Endothelial cell of umbilical vein (primary cell): ENCODE results near the gene HYDIN.

ENCODE experiments used
- EZH2 ChIP-seq: IDR thresholded peaks from 2 replicates; pipeline ENCODE4 v1.6.1; 2012; ENCODE audit warnings: borderline replicate concordance, low read depth, mild to moderate bottlenecking, moderate library complexity, low read length, inconsistent platforms; ENCODE audit not compliant: severe bottlenecking
- FOS ChIP-seq: IDR thresholded peaks from 2 replicates; pipeline ENCODE4 v1.6.1; 2011; ENCODE audit warnings: mild to moderate bottlenecking, low read length, moderate library complexity, borderline replicate concordance; ENCODE audit not compliant: insufficient read depth
- GATA2 ChIP-seq: IDR thresholded peaks from 2 replicates; pipeline ENCODE4 v1.7.0; 2011; ENCODE audit warnings: low read depth, mild to moderate bottlenecking, moderate library complexity, mixed read lengths, low read length; ENCODE audit not compliant: insufficient read length, insufficient read depth
- JUN ChIP-seq: IDR thresholded peaks from 2 replicates; pipeline ENCODE4 v1.6.1; 2011; ENCODE audit warnings: borderline replicate concordance, low read depth; ENCODE audit not compliant: insufficient read length, insufficient read depth
- MYC ChIP-seq: IDR thresholded peaks from one replicate; pipeline ENCODE4 v1.6.1; 2011; ENCODE audit warnings: mild to moderate bottlenecking, low read depth, low read length
- POLR2A ChIP-seq: IDR thresholded peaks from 2 replicates; pipeline ENCODE4 v1.6.1; 2012; ENCODE audit warnings: low read depth, mild to moderate bottlenecking, control low read depth, low read length
- POLR2AphosphoS5 ChIP-seq: IDR thresholded peaks from 2 replicates; pipeline ENCODE4 v1.6.1; 2012; ENCODE audit warnings: low read depth, mild to moderate bottlenecking, control low read depth, low read length, moderate library complexity; ENCODE audit not compliant: insufficient read depth
- TF ChIP-seq, protein P1 (sequence below), 2 donors: IDR thresholded peaks; 1 replicate in 1 of 2; 2 replicates in 1 of 2; pipeline ENCODE4 v1.5.1; 2011; ENCODE audit warnings: low read length in 2 of 2, mild to moderate bottlenecking in 2 of 2, moderate library complexity in 2 of 2, control low read depth in 1 of 2, inconsistent platforms in 1 of 2, low read depth in 1 of 2; ENCODE audit not compliant: insufficient read depth in 1 of 2; ENCODE audit errors: extremely low read depth in 1 of 2
- TF ChIP-seq, protein P2 (sequence below): IDR thresholded peaks from 2 replicates; pipeline ENCODE4 v1.6.1; 2011; ENCODE audit not compliant: insufficient read depth, insufficient read length

DNA sequence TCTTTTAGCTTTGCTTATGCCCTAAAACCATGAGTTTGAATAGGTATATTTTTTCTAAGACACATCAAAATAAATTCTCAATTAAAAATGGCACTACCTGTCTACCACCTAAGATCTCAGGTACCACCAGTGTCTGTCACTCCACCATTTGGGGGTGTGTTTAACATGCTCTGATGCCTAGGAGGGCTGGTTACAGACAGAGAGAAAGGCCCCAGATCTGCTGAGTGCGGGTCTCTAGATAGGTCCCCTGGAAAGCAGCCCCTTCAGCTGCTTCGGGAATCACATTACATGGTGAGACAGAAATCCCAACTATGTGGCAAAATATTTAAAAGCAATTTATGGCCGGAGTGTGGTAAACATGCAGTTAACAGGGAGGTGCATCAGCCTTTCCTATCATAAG, 428.9 kb downstream of the HYDIN start:
- TF ChIP-seq JUN (no peak), POLR2A (no peak), POLR2AphosphoS5 (no peak), EZH2 (no peak), MYC (no peak), FOS (no peak), GATA2 (no peak)
- TF ChIP-seq, protein P1, sequence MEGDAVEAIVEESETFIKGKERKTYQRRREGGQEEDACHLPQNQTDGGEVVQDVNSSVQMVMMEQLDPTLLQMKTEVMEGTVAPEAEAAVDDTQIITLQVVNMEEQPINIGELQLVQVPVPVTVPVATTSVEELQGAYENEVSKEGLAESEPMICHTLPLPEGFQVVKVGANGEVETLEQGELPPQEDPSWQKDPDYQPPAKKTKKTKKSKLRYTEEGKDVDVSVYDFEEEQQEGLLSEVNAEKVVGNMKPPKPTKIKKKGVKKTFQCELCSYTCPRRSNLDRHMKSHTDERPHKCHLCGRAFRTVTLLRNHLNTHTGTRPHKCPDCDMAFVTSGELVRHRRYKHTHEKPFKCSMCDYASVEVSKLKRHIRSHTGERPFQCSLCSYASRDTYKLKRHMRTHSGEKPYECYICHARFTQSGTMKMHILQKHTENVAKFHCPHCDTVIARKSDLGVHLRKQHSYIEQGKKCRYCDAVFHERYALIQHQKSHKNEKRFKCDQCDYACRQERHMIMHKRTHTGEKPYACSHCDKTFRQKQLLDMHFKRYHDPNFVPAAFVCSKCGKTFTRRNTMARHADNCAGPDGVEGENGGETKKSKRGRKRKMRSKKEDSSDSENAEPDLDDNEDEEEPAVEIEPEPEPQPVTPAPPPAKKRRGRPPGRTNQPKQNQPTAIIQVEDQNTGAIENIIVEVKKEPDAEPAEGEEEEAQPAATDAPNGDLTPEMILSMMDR (IDR thresholded peaks at IDR 0.05; ENCODE audit: extremely low read depth in 1 of 2, insufficient read depth in 1 of 2, low read depth in 1 of 2, low read length in 2 of 2), result no peak
- TF ChIP-seq, protein P2, sequence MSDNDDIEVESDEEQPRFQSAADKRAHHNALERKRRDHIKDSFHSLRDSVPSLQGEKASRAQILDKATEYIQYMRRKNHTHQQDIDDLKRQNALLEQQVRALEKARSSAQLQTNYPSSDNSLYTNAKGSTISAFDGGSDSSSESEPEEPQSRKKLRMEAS, result no peak
